Mesodermal cell (in vitro differentiated cells): Measurements from ENCODE around the gene DUS1L.

ENCODE experiments used
- H3K27ac ChIP-seq: 2 replicates; pipeline ENCODE4 v1.7.0; 2013; ENCODE audit warnings: mild to moderate bottlenecking, low read depth, low read length, moderate library complexity; ENCODE audit not compliant: severe bottlenecking
- H3K36me3 ChIP-seq: 2 replicates; pipeline ENCODE4 v1.7.1; 2013; ENCODE audit warnings: mild to moderate bottlenecking, low read length, moderate library complexity; ENCODE audit not compliant: control insufficient read depth, insufficient read depth
- H3K4me1 ChIP-seq: one replicate; pipeline ENCODE4 v1.7.1; 2013; ENCODE audit warnings: mild to moderate bottlenecking, low read length; ENCODE audit not compliant: insufficient read depth, control insufficient read depth, poor library complexity, severe bottlenecking
- H3K4me3 ChIP-seq: 2 replicates; pipeline ENCODE4 v1.7.0; 2013; ENCODE audit warnings: low read length, control low read depth, mild to moderate bottlenecking; ENCODE audit not compliant: insufficient read depth, poor library complexity, severe bottlenecking; ENCODE audit errors: extremely low read depth
- H3K9me3 ChIP-seq: 2 replicates; pipeline ENCODE4 v1.7.1; 2013; ENCODE audit warnings: mild to moderate bottlenecking, low read length, moderate library complexity; ENCODE audit not compliant: control insufficient read depth
- WGBS, 2 experiments: methylation state at CpG; one replicate each; pipeline ENCODE4 v1.1.5; 2013; ENCODE audit warnings: missing lambda C conversion rate in 2 of 2; ENCODE audit not compliant: insufficient coverage in 2 of 2; 5-methylcytosine and 5-hydroxymethylcytosine counted together

Gene DUS1L

GRCh38 chr17:82059272-82060000, 6.2 kb downstream of the DUS1L start:
- H3K4me1 ChIP-seq, result peaks cover 2% of the 10 kb centered on the region
- 94 to 97% methylated on average over 17 to 18 of the region's 19 CpGs for WGBS, 2 experiments
- peaks cover 80% of the 10 kb centered on the region for H3K36me3 ChIP-seq
- H3K9me3 ChIP-seq, result no peaks in the 10 kb centered on the region
- no peak overlapping the region for H3K4me3 ChIP-seq
- H3K27ac ChIP-seq, result no peak overlapping the region

- Histone ChIP-seq H3K9me3 (no peaks in the 10 kb centered on the region), H3K4me3 (no peak overlapping the region), H3K4me1 (no peaks in the 10 kb centered on the region), H3K36me3 (peaks cover 85% of the 10 kb centered on the region), H3K27ac (no peak overlapping the region)
- 93 to 100% methylated on average over 9 to 10 of the region's 10 CpGs for WGBS, 2 experiments
Observed at GRCh38 chr17:82058855-82059249, 6.8 kb downstream of the DUS1L start.

GRCh38 chr17:82058230-82058854, 7.3 kb downstream of the DUS1L start:
- Histone ChIP-seq H3K36me3 (peaks cover 89% of the 10 kb centered on the region), H3K4me3 (no peak overlapping the region), H3K9me3 (no peaks in the 10 kb centered on the region), H3K27ac (no peak overlapping the region), H3K4me1 (no peaks in the 10 kb centered on the region)
- WGBS, 2 experiments, result 85 to 89% methylated on average over 16 of the region's 17 CpGs

- Histone ChIP-seq H3K36me3 (peaks cover 79% of the 10 kb centered on the region), H3K27ac (no peak overlapping the region), H3K4me1 (no peaks in the 10 kb centered on the region), H3K9me3 (no peaks in the 10 kb centered on the region), H3K4me3 (no peak overlapping the region)
- WGBS, 2 experiments, result 97 to 98% methylated on average over 18 to 29 of the region's 29 CpGs
Observed at GRCh38 chr17:82056729-82057621, 8.6 kb downstream of the DUS1L start.

GRCh38 chr17:82055965-82056728, 9.5 kb downstream of the DUS1L start:
- Histone ChIP-seq H3K36me3 (peaks cover 73% of the 10 kb centered on the region), H3K27ac (no peak overlapping the region), H3K9me3 (no peaks in the 10 kb centered on the region), H3K4me3 (no peak overlapping the region), H3K4me1 (no peaks in the 10 kb centered on the region)
- 95 to 97% methylated on average over 18 to 26 of the region's 28 CpGs for WGBS, 2 experiments

GRCh38 chr17:82055023-82055964, 10.3 kb downstream of the DUS1L start:
- H3K4me3 ChIP-seq, result no peak overlapping the region
- 91 to 95% methylated on average over 18 to 21 of the region's 26 CpGs for WGBS, 2 experiments
- no peaks in the 10 kb centered on the region for H3K4me1 ChIP-seq
- H3K9me3 ChIP-seq, result no peaks in the 10 kb centered on the region
- H3K36me3 ChIP-seq, result peaks cover 68% of the 10 kb centered on the region
- no peak overlapping the region for H3K27ac ChIP-seq

- Histone ChIP-seq H3K9me3 (no peaks in the 10 kb centered on the region), H3K4me1 (no peaks in the 10 kb centered on the region), H3K4me3 (no peak overlapping the region), H3K36me3 (peaks cover 70% of the 10 kb centered on the region), H3K27ac (no peak overlapping the region)
- WGBS, 2 experiments, result 94 to 97% methylated on average over 34 to 35 of the region's 38 CpGs
Observed at GRCh38 chr17:82054351-82055022, 11.1 kb downstream of the DUS1L start.

GRCh38 chr17:82053556-82054263, 11.9 kb downstream of the DUS1L start:
- no peak overlapping the region for H3K4me3 ChIP-seq
- H3K4me1 ChIP-seq, result no peaks in the 10 kb centered on the region
- no peak overlapping the region for H3K27ac ChIP-seq
- 95 to 97% methylated on average over 25 of the region's 28 CpGs for WGBS, 2 experiments
- H3K36me3 ChIP-seq, result peaks cover 71% of the 10 kb centered on the region
- no peaks in the 10 kb centered on the region for H3K9me3 ChIP-seq

- peak overlapping the region; percentile 67 for H3K4me3 ChIP-seq
- H3K36me3 ChIP-seq, result peaks cover 72% of the 10 kb centered on the region
Observed at GRCh38 chr17:82053130-82053529, 12.5 kb downstream of the DUS1L start.

More at GRCh38 chr17:82053130-82053529, 12.5 kb downstream of the DUS1L start:
- WGBS, 2 experiments, result 91 to 94% methylated on average over 18 to 19 of the region's 19 CpGs
- H3K9me3 ChIP-seq, result no peaks in the 10 kb centered on the region
- no peaks in the 10 kb centered on the region for H3K4me1 ChIP-seq
- no peak overlapping the region for H3K27ac ChIP-seq
